ENCODE measurements around the gene DRC1.

DRC1 gene

DNA sequence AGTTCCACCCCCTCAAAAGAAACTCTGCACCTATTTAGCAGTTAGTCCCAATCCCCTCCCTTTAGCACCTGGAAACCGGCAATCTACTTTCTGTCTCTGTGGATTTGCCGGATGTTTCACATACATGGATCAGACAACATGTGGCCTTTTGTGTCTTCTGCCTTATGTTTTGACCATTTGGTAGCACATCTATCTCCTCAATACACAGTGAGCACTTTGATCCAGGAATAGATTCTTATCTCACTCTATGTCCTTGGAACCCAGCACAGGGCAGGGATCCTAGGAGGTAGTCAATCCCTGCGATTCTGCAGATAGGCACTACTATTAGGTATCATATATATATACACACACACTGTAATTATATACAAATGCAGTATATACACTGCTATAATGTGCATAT, 80.0 kb downstream of the DRC1 start:
- no peak overlapping the region for H3K4me3 ChIP-seq (ENCODE audit: low read length)
- no peaks in the 10 kb centered on the region for H3K9me2 ChIP-seq (replicated peaks; ENCODE audit: insufficient read depth, low read length)
- H2AFZ ChIP-seq (ENCODE audit: low read length): no peak overlapping the region
- H3F3A ChIP-seq (ENCODE audit: insufficient read depth, low read length): no peaks in the 10 kb centered on the region
- TF ChIP-seq EZH2phosphoT487 (IDR thresholded peaks at IDR 0.05; ENCODE audit: low read length) (no peak), EZH2 (optimal IDR thresholded peaks at IDR 0.05; ENCODE audit: low read depth, low read length) (no peak)
- TF ChIP-seq, protein P1, sequence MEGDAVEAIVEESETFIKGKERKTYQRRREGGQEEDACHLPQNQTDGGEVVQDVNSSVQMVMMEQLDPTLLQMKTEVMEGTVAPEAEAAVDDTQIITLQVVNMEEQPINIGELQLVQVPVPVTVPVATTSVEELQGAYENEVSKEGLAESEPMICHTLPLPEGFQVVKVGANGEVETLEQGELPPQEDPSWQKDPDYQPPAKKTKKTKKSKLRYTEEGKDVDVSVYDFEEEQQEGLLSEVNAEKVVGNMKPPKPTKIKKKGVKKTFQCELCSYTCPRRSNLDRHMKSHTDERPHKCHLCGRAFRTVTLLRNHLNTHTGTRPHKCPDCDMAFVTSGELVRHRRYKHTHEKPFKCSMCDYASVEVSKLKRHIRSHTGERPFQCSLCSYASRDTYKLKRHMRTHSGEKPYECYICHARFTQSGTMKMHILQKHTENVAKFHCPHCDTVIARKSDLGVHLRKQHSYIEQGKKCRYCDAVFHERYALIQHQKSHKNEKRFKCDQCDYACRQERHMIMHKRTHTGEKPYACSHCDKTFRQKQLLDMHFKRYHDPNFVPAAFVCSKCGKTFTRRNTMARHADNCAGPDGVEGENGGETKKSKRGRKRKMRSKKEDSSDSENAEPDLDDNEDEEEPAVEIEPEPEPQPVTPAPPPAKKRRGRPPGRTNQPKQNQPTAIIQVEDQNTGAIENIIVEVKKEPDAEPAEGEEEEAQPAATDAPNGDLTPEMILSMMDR (IDR thresholded peaks at IDR 0.05; ENCODE audit: low read length): no peak
- H3K27me3 ChIP-seq (replicated peaks; ENCODE audit: insufficient read depth, low read length): peaks cover 26% of the 10 kb centered on the region
- H3K4me1 ChIP-seq (ENCODE audit: low read length): no peaks in the 10 kb centered on the region
- H3K9me3 ChIP-seq (replicated peaks; ENCODE audit: insufficient read depth, low read length): no peaks in the 10 kb centered on the region
- no peak overlapping the region for H3K27ac ChIP-seq (ENCODE audit: low read length)
- DNase-seq: no peak
- H3K4me2 ChIP-seq (ENCODE audit: low read depth, low read length): no peak overlapping the region
- H3K9ac ChIP-seq (ENCODE audit: low read length): no peak overlapping the region
- no peaks in the 10 kb centered on the region for H3K79me2 ChIP-seq (ENCODE audit: low read length)
- no peaks in the 10 kb centered on the region for H3K36me3 ChIP-seq (replicated peaks; ENCODE audit: insufficient read depth, low read length)
- no peaks in the 10 kb centered on the region for H4K20me1 ChIP-seq (ENCODE audit: insufficient read depth, low read length)

DNA sequence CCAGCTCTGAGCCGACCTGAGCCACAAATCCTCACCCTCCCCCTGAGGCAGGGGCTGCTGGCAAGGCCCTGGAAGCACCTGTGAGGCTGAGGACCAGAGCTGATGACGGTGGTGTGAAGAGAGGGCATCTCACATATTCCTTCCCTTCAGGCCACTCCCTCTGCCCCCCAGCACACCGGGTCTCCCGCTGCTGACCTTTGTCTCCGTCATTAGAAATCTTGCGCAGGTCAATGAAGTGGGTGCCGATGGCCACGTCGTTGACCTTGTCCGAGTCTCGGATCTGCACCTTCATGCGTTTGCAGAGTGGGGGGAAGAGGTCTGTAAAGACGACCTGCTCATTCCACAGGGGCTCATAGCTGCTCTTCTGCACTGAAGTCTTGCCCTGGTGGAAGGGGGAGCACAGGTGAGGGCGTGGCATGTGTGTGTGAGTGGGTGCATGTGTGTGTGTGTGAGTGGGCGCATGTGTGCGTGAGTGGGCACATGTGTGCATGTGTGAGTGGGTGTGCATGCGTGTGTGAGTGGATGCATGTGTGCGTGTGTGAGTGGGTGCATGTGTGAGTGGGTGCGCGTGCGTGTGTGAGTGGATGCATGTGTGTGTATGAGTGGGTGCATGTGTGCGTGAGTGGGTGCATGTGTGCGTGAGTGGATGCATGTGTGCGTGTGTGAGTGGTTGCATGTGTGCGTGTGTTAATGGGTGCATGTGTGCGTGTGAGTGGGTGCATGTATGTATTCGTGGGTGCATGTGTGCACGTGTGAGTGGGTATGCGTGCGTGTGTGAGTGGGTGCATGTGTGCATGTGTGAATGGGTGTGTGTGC, 80.7 kb downstream of the DRC1 start:
- Histone ChIP-seq H3K4me3 (ENCODE audit: low read length) (no peak overlapping the region), H3K27ac (ENCODE audit: low read length) (no peak overlapping the region), H2AFZ (ENCODE audit: low read length) (no peak overlapping the region), H3K4me1 (ENCODE audit: low read length) (no peaks in the 10 kb centered on the region), H3K79me2 (ENCODE audit: low read length) (no peaks in the 10 kb centered on the region), H4K20me1 (ENCODE audit: insufficient read depth, low read length) (no peaks in the 10 kb centered on the region), H3K27me3 (replicated peaks; ENCODE audit: insufficient read depth, low read length) (peaks cover 25% of the 10 kb centered on the region; the same call in 1 of the 2 replicates), H3F3A (ENCODE audit: insufficient read depth, low read length) (no peaks in the 10 kb centered on the region), H3K9me3 (replicated peaks; ENCODE audit: insufficient read depth, low read length) (no peaks in the 10 kb centered on the region), H3K9me2 (replicated peaks; ENCODE audit: insufficient read depth, low read length) (no peaks in the 10 kb centered on the region), H3K4me2 (ENCODE audit: low read depth, low read length) (no peak overlapping the region), H3K9ac (ENCODE audit: low read length) (no peak overlapping the region), H3K36me3 (replicated peaks; ENCODE audit: insufficient read depth, low read length) (no peaks in the 10 kb centered on the region)
- no peak for DNase-seq
- TF ChIP-seq EZH2 (optimal IDR thresholded peaks at IDR 0.05; ENCODE audit: low read depth, low read length): no peak
- TF ChIP-seq, protein P1 (IDR thresholded peaks at IDR 0.05; ENCODE audit: low read length): no peak
- no peak for TF ChIP-seq EZH2phosphoT487 (IDR thresholded peaks at IDR 0.05; ENCODE audit: low read length)

DNA sequence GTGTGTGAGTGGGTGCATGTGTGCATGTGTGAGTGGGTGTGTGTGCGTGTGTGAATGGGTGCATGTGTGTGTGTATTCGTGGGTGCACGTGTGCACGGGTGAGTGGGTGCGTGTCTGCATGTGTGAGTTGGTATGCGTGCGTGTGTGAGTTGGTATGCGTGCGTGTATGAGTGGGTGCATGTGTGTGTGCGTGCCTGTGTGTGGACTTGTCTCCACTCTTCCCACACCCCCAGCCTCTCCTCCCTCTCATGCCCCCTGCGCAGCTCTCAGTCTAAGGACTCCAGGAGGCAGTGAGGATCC, 81.3 kb downstream of the DRC1 start:
- Histone ChIP-seq H3K4me3 (ENCODE audit: low read length) (no peak overlapping the region), H3K9ac (ENCODE audit: low read length) (no peak overlapping the region), H3K79me2 (ENCODE audit: low read length) (no peaks in the 10 kb centered on the region), H3K9me2 (replicated peaks; ENCODE audit: insufficient read depth, low read length) (no peaks in the 10 kb centered on the region), H3K4me2 (ENCODE audit: low read depth, low read length) (no peak overlapping the region), H3K4me1 (ENCODE audit: low read length) (no peaks in the 10 kb centered on the region), H4K20me1 (ENCODE audit: insufficient read depth, low read length) (no peaks in the 10 kb centered on the region), H3F3A (ENCODE audit: insufficient read depth, low read length) (no peaks in the 10 kb centered on the region), H3K36me3 (replicated peaks; ENCODE audit: insufficient read depth, low read length) (no peaks in the 10 kb centered on the region), H3K9me3 (replicated peaks; ENCODE audit: insufficient read depth, low read length) (no peaks in the 10 kb centered on the region), H3K27me3 (replicated peaks; ENCODE audit: insufficient read depth, low read length) (peaks cover 25% of the 10 kb centered on the region; the same call in 1 of the 2 replicates), H3K27ac (ENCODE audit: low read length) (no peak overlapping the region), H2AFZ (ENCODE audit: low read length) (no peak overlapping the region)
- TF ChIP-seq EZH2 (optimal IDR thresholded peaks at IDR 0.05; ENCODE audit: low read depth, low read length): no peak
- TF ChIP-seq, protein P1 (IDR thresholded peaks at IDR 0.05; ENCODE audit: low read length): no peak
- TF ChIP-seq EZH2phosphoT487 (IDR thresholded peaks at IDR 0.05; ENCODE audit: low read length): no peak
- no peak for DNase-seq
